ENCODE results near the gene C2CD4D.

- TF ChIP-seq EZH2 (IDR thresholded peaks at IDR 0.05; ENCODE audit: borderline replicate concordance, low read depth, low read length, poor library complexity, severe bottlenecking) = no peak
- no peak for TF ChIP-seq CTCF (conservative IDR thresholded peaks at IDR 0.05; ENCODE audit: low read depth, low read length)
These were observed 28.9 kb upstream of the C2CD4D start for GRCh38 chr1:151868486-151868885.
